Measurements from ENCODE around the gene CLSTN1.
"Not testable (repeated sequence)": the region's sequence is repeated elsewhere in the genome, so short reads cannot be mapped to it uniquely, and the experiment has no call there.

The CLSTN1 gene

GRCh38 chr1:9825093-9826074 is 1.6 kb upstream of the CLSTN1 start:
- DNase-seq = peak; percentile 54

GRCh38 chr1:9824702-9825089 is 931 bp upstream of the CLSTN1 start:
- no peak for DNase-seq

- DNase-seq = no peak
Measured at GRCh38 chr1:9823693-9823942, 147 bp downstream of the CLSTN1 start.

GRCh38 chr1:9822897-9823692 is 670 bp downstream of the CLSTN1 start:
- DNase-seq = peak; percentile 43

GRCh38 chr1:9822490-9822889 is 1.3 kb downstream of the CLSTN1 start:
- no peak for DNase-seq

- DNase-seq = no peak
Measured at GRCh38 chr1:9821710-9822109, 2.1 kb downstream of the CLSTN1 start.

- DNase-seq = no peak
Measured at GRCh38 chr1:9820521-9820920, 3.2 kb downstream of the CLSTN1 start.

GRCh38 chr1:9817734-9818133 is 6.0 kb downstream of the CLSTN1 start:
- no peak for DNase-seq

- DNase-seq = no peak
Measured at GRCh38 chr1:9816199-9816598, 7.6 kb downstream of the CLSTN1 start.

GRCh38 chr1:9815150-9815549 is 8.6 kb downstream of the CLSTN1 start:
- DNase-seq = no peak

- DNase-seq = no peak
Measured at GRCh38 chr1:9814619-9815018, 9.1 kb downstream of the CLSTN1 start.

GRCh38 chr1:9811239-9811966 is 12.4 kb downstream of the CLSTN1 start:
- no peak for DNase-seq

- DNase-seq = no peak
Measured at GRCh38 chr1:9809100-9809510, 14.7 kb downstream of the CLSTN1 start.

- no peak for DNase-seq
Measured at GRCh38 chr1:9808459-9808858, 15.3 kb downstream of the CLSTN1 start.

GRCh38 chr1:9807541-9807940 is 16.2 kb downstream of the CLSTN1 start:
- DNase-seq = no peak

GRCh38 chr1:9805972-9806371 is 17.8 kb downstream of the CLSTN1 start:
- not testable (repeated sequence) for DNase-seq

GRCh38 chr1:9805006-9805508 is 18.7 kb downstream of the CLSTN1 start:
- peak; percentile 8 for DNase-seq

GRCh38 chr1:9803003-9803918 is 20.5 kb downstream of the CLSTN1 start:
- not testable (repeated sequence) for DNase-seq

- DNase-seq = no peak
Measured at GRCh38 chr1:9801909-9802308, 21.9 kb downstream of the CLSTN1 start.

- no peak for DNase-seq
Measured at GRCh38 chr1:9798236-9799130, 25.3 kb downstream of the CLSTN1 start.

- no peak for DNase-seq
Measured at GRCh38 chr1:9797049-9797448, 26.7 kb downstream of the CLSTN1 start.
